Measurements from ENCODE around the gene ABCB6. TPM values are rescaled to one million over a fixed set of nuclear protein-coding genes. Genes with fewer than 3 reads are reported as not detected.
A peak's percentile ranks its signal among the peaks of the same experiment; 100 is the strongest.

Gene ABCB6
- total RNA-seq, 1 donor from 2014 or later, result 27.4 TPM

DNA sequence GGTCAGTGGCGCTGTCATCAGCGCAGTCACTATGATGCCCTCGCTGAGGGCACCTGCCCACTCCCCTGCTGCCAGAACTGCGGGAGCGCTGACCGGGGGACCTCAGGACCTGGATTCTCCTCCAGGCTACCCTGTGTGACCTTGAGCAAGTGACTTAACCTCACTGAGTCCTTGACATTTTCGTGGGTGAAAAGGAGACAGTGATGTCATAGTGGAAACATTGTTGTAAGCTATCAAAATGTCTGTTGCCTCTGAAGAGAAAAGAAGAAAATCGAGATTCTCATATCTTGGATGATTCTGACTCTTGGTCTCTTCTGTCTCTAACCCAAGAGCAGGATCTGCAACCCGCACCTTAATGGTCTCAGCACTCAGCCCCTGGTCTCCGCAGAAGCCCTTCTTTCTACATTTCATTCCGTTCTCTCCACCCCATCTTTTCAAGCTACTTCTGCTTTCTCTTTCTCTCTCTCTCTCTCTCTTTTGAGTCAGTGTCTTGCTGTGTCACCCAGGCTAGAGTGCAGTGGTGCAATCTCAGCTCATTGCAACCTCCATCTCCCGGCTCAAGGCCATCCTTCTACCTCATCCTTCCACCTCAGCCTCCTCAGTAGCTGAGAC, 35.9 kb upstream of the ABCB6 start:
- Mint-ChIP-seq H3K4me3 (ENCODE audit: unreplicated experiment) (peak overlapping the region; percentile 72), H3K36me3 (ENCODE audit: low read depth) (no peaks in the 10 kb centered on the region), H3K27me3 (ENCODE audit: low read depth) (peaks cover 12% of the 10 kb centered on the region), H3K9me3 (ENCODE audit: low read depth) (no peaks in the 10 kb centered on the region), H3K27ac (ENCODE audit: unreplicated experiment) (no peak overlapping the region), H3K4me1 (ENCODE audit: low read depth) (peaks cover 45% of the 10 kb centered on the region)
- TF ChIP-seq, protein P1, sequence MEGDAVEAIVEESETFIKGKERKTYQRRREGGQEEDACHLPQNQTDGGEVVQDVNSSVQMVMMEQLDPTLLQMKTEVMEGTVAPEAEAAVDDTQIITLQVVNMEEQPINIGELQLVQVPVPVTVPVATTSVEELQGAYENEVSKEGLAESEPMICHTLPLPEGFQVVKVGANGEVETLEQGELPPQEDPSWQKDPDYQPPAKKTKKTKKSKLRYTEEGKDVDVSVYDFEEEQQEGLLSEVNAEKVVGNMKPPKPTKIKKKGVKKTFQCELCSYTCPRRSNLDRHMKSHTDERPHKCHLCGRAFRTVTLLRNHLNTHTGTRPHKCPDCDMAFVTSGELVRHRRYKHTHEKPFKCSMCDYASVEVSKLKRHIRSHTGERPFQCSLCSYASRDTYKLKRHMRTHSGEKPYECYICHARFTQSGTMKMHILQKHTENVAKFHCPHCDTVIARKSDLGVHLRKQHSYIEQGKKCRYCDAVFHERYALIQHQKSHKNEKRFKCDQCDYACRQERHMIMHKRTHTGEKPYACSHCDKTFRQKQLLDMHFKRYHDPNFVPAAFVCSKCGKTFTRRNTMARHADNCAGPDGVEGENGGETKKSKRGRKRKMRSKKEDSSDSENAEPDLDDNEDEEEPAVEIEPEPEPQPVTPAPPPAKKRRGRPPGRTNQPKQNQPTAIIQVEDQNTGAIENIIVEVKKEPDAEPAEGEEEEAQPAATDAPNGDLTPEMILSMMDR (IDR thresholded peaks at IDR 0.05), result no peak
- no peak for DNase-seq (ENCODE audit: low spot score)

DNA sequence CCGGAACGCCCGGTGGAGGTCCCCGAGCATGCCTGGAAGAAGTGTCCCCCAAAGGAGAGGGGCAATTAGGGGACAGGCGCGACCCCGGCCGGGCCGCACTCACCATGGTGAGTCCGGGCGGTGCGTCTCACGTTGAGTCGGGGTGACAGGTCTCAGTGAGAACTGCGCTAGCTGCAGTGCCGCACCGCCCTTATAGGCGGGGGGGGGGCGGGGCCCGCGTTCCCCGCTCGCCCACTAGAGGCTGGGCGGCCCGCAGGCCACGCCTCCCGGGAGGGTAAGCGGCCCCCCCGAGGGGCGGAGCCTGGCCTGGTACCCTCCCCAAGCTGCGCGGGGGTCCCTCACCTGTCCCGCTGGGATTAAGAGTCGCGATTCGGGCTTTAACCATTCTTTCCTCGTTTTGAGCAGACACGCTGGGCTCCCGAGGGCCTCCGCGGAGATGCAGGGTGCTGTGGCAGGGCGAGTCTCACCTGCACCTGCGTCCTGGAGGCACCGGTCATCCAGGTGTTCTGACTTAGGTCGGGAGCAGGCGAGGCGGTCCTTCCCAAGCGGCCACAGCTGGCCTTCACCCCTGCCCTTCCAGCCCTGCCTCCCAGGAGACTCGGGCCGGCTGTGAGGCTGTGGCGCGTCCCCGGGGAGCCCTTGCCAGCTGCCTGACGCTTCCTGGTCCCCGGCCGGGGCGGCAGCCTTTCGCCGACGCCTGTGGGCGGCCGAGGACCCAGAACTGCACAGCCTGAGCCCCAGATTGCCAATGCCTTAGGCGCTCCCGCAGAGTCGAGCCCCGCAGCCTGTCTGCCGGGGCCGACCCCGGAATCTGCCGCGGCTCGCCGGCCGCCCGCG, 35.2 kb upstream of the ABCB6 start, which contains the start of gene TUBA4A:
Gene TUBA4A, minus strand, starts transcription at position 166 of the 837 bp plus-strand sequence. Its CDS starts 60 bp downstream, at position 106.
- Mint-ChIP-seq H3K36me3 (ENCODE audit: low read depth) (no peaks in the 10 kb centered on the region), H3K27ac (ENCODE audit: unreplicated experiment) (peak within 1 kb of the TSS; percentile 49), H3K4me1 (ENCODE audit: low read depth) (peaks cover 52% of the 10 kb centered on the region), H3K4me3 (ENCODE audit: unreplicated experiment) (peak within 1 kb of the TSS; percentile 72), H3K27me3 (ENCODE audit: low read depth) (peaks cover 9% of the 10 kb centered on the region), H3K9me3 (ENCODE audit: low read depth) (no peaks in the 10 kb centered on the region)
- no peak for DNase-seq (ENCODE audit: low spot score)
- TF ChIP-seq, protein P1 (IDR thresholded peaks at IDR 0.05), result peak; percentile 19

DNA sequence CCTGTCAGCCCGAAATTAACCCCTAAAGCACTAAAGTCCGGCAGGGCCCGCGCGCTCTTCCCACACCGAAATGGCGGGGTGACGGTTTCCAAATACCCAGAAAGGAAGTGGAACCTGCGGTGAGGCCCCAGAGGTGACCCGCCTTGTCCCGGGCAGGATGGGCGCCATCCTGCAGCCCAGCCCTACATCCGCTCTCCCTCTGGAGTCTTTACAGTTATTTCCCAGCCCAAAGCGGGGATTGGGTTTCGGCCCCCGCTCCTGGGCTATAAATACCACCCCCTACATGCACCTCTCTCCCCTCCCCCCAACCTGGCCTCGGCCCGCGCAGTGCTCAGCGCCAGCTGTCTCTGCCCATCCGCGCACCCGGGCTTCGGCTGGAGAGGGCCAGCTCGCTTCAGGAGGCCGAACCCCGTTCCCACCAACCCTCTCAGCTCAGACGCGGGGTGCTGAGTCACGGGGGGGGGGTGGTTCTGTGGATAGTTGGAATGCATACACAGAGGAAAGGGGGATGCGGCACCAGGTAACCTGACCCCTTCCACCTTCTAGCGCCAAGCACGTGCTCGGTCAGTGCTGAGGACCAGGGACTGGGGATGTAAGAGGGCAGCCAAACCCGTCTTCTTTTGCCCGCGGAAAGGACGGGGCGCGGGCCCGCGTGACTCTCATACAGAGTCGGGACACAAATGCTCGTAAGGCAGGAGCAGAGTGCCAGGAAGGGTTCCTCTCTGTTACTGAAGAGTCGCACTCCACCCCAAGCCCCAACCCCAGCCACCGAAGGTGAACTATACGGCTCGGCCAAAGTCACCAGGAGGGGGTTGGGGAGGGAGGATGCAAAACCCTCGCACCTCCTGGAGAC, 34.4 kb upstream of the ABCB6 start, which contains the start of gene TUBA4B:
Gene TUBA4B, plus strand, starts transcription at position 344 of the 853 bp plus-strand sequence. Its CDS starts 165 bp downstream, at position 509.
- H3K27me3 Mint-ChIP-seq (ENCODE audit: low read depth), result peaks cover 9% of the 10 kb centered on the region
- H3K4me3 Mint-ChIP-seq (ENCODE audit: unreplicated experiment), result peak within 1 kb of the TSS; percentile 72
- no peak for DNase-seq (ENCODE audit: low spot score)
- peaks cover 60% of the 10 kb centered on the region for H3K4me1 Mint-ChIP-seq (ENCODE audit: low read depth)
- no peaks in the 10 kb centered on the region for H3K36me3 Mint-ChIP-seq (ENCODE audit: low read depth)
- H3K27ac Mint-ChIP-seq (ENCODE audit: unreplicated experiment), result peak within 1 kb of the TSS; percentile 86
- TF ChIP-seq, protein P1 (IDR thresholded peaks at IDR 0.05), result no peak
- H3K9me3 Mint-ChIP-seq (ENCODE audit: low read depth), result no peaks in the 10 kb centered on the region

DNA sequence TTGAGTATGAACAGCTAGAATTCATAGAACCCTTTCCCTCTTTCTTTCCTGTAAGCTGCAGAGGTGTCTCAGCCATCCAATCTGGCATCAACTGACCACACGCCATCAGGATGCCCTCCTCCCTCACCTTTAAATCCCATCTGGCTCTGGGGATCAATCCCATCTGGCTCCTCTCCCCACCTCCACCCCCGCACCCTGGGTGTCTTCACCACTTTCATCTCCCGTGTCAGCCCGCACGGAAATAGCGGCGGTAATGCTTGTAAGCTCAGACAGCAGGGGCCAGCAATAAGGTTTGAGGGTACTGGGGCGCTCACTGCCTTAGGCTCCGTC, 33.8 kb upstream of the ABCB6 start:
- Mint-ChIP-seq H3K9me3 (ENCODE audit: low read depth) (no peaks in the 10 kb centered on the region), H3K4me1 (ENCODE audit: low read depth) (peaks cover 62% of the 10 kb centered on the region), H3K27me3 (ENCODE audit: low read depth) (peaks cover 9% of the 10 kb centered on the region), H3K4me3 (ENCODE audit: unreplicated experiment) (peak overlapping the region; percentile 68), H3K36me3 (ENCODE audit: low read depth) (no peaks in the 10 kb centered on the region), H3K27ac (ENCODE audit: unreplicated experiment) (peak overlapping the region; percentile 82)
- TF ChIP-seq, protein P1 (IDR thresholded peaks at IDR 0.05), result no peak
- no peak for DNase-seq (ENCODE audit: low spot score)

DNA sequence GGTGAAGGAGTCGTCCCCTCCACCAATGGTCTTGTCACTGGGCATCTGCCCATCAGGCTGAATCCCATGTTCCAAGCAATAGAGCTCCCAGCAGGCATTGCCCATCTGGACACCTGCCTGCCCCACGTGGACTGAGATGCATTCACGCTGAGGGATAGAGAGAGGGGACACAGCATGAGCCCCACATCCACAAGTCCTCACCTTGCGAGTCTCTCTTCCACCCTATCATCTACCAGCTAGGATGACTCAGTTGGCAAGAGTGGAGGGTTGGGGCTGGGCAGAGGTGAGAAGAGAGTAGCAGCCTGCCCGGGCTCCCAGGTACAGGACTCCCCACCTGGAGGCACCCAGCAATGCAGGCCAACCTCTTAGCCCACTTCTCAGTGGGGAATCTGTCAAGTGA, 33.3 kb upstream of the ABCB6 start:
- no peak for DNase-seq (ENCODE audit: low spot score)
- Mint-ChIP-seq H3K36me3 (ENCODE audit: low read depth) (no peaks in the 10 kb centered on the region), H3K9me3 (ENCODE audit: low read depth) (no peaks in the 10 kb centered on the region), H3K4me3 (ENCODE audit: unreplicated experiment) (peak overlapping the region; percentile 68), H3K27ac (ENCODE audit: unreplicated experiment) (peak overlapping the region; percentile 86), H3K4me1 (ENCODE audit: low read depth) (peaks cover 64% of the 10 kb centered on the region), H3K27me3 (ENCODE audit: low read depth) (peaks cover 9% of the 10 kb centered on the region)
- TF ChIP-seq, protein P1 (IDR thresholded peaks at IDR 0.05), result no peak
